ENCODE data around the gene PPP1R3F. TPM values are rescaled to one million over a fixed set of nuclear protein-coding genes. Genes with fewer than 3 reads are reported as not detected.

Gene PPP1R3F
- total and polyA plus RNA-seq, 2 donors (not counting 1 experiment from before 2014, with no cell fraction given), result 3.7 to 10.2 TPM

GRCh38 chrX:49270249-49270921, 792 bp downstream of the PPP1R3F start:
- WGBS (ENCODE audit: insufficient coverage), result 61% methylated on average over 47 of the region's 66 CpGs
- H3K9me3 Mint-ChIP-seq (ENCODE audit: insufficient read depth), result no peaks in the 10 kb centered on the region
- peak overlapping the region; percentile 88 for H2AFZ ChIP-seq (ENCODE audit: insufficient read depth, low read depth, low read length, poor library complexity, severe bottlenecking)

More at GRCh38 chrX:49270249-49270921, 792 bp downstream of the PPP1R3F start:
- Mint-ChIP-seq H3K4me3 (peak overlapping the region; percentile 75), H3K4me1 (peaks cover 46% of the 10 kb centered on the region), H3K27ac (peak overlapping the region; percentile 63), H3K27me3 (no peaks in the 10 kb centered on the region)
- no peak for TF ChIP-seq EZH2 (IDR thresholded peaks at IDR 0.05; ENCODE audit: borderline replicate concordance, insufficient read depth, low read depth, low read length, poor library complexity, severe bottlenecking)
- no peak for TF ChIP-seq CTCF (IDR thresholded peaks at IDR 0.05)
- Histone ChIP-seq H3K4me3 (ENCODE audit: control extremely low read depth in 1 of 5, extremely low read depth in 1 of 5, insufficient read depth in 1 of 5, low read depth in 2 of 5, low read length in 4 of 5) (peak overlapping the region in 4 of 5 experiments; percentile 53 to 77 (median 64)), H3K4me2 (replicated peaks; ENCODE audit: low read depth, low read length, poor library complexity, severe bottlenecking) (peak overlapping the region; percentile 71), H4K20me1 (ENCODE audit: control insufficient read depth, insufficient read depth, low read length, poor library complexity, severe bottlenecking) (no peaks in the 10 kb centered on the region), H3K79me2 (ENCODE audit: control insufficient read depth, insufficient read depth, low read length) (peaks cover 25% of the 10 kb centered on the region), H3K9me3 (ENCODE audit: control extremely low read depth in 1 of 3, control insufficient read depth in 2 of 3, insufficient read depth in 1 of 3, low read length in 2 of 3) (no peaks in the 10 kb centered on the region), H3K27me3 (replicated peaks in 1 of 4; ENCODE audit: control extremely low read depth in 1 of 4, control insufficient read depth in 3 of 4, insufficient read depth in 4 of 4, low read length in 3 of 4) (no peaks in the 10 kb centered on the region), H3K36me3 (replicated peaks in 1 of 2; ENCODE audit: control extremely low read depth in 1 of 2, control insufficient read depth in 1 of 2, extremely low read depth in 1 of 2, insufficient read depth in 2 of 2, low read length in 1 of 2) (no peaks in the 10 kb centered on the region), H3K9ac (ENCODE audit: low read length) (peak overlapping the region; percentile 84), H3K27ac (ENCODE audit: low read length in 2 of 2) (peak overlapping the region; percentile 75 to 98), H3K4me1 (ENCODE audit: control insufficient read depth in 2 of 2, insufficient read depth in 2 of 2, low read length in 2 of 2) (peaks cover 23 to 35% of the 10 kb centered on the region in 2 donors)
- CTCF ChIA-PET, result no interaction called here
- POLR2A ChIA-PET, result interaction anchor here (0.6 to 1.9 kb wide), 2 partner anchors 79 to 332 kb away, joined by 5 to 7 read pairs; no protein-coding TSS in a partner anchor
- peak; percentile 25 for DNase-seq
- intact Hi-C loops (cut with micrococcal nuclease), result no loop called here
- ATAC-seq (ENCODE audit: low read depth), result no peak

All from B cell (primary cell).